A204.1 (cell line): ENCODE measurements around the gene SPATA6.
"Not testable (repeated sequence)": the region's sequence is repeated elsewhere in the genome, so short reads cannot be mapped to it uniquely, and the experiment has no call there.

Experiments
- FAIRE-seq: peaks from 2 replicates; lab custom pipeline; 2012; peaks lifted over from hg19 to GRCh38; lab: Jason Lieb, UNC

Gene SPATA6

GRCh38 chr1:48471691-48472576, at the start of gene SPATA6:
TSS of gene SPATA6 (minus strand) at chr1:48472204. CDS start at chr1:48472008, 196 bp downstream.
- peak; percentile 14 for FAIRE-seq

- FAIRE-seq = not testable (repeated sequence)
These were observed 47.9 kb upstream of the SPATA6 start for GRCh38 chr1:48519896-48520295.

GRCh38 chr1:48506870-48507269, 34.9 kb upstream of the SPATA6 start:
- no peak for FAIRE-seq

- no peak for FAIRE-seq
These were observed 28.8 kb upstream of the SPATA6 start for GRCh38 chr1:48500541-48501450.

- FAIRE-seq = no peak
These were observed 27.3 kb upstream of the SPATA6 start for GRCh38 chr1:48499211-48499735.

GRCh38 chr1:48498096-48498791, 26.2 kb upstream of the SPATA6 start:
- FAIRE-seq = peak; percentile 68

- no peak for FAIRE-seq
These were observed 23.9 kb upstream of the SPATA6 start for GRCh38 chr1:48495911-48496310.

- no peak for FAIRE-seq
These were observed 23.2 kb upstream of the SPATA6 start for GRCh38 chr1:48495166-48495565.

GRCh38 chr1:48493970-48494769, 22.2 kb upstream of the SPATA6 start:
- no peak for FAIRE-seq

GRCh38 chr1:48493041-48493440, 21.0 kb upstream of the SPATA6 start:
- FAIRE-seq = no peak

- FAIRE-seq = no peak
These were observed 20.4 kb upstream of the SPATA6 start for GRCh38 chr1:48492392-48492791.

- no peak for FAIRE-seq
These were observed 16.7 kb upstream of the SPATA6 start for GRCh38 chr1:48488721-48489120.

- FAIRE-seq = no peak
These were observed 8.5 kb upstream of the SPATA6 start for GRCh38 chr1:48480504-48480903.

- not testable (repeated sequence) for FAIRE-seq
These were observed 8.0 kb upstream of the SPATA6 start for GRCh38 chr1:48480023-48480422.

- no peak for FAIRE-seq
These were observed 634 bp upstream of the SPATA6 start for GRCh38 chr1:48472638-48473037.

GRCh38 chr1:48470950-48471690, 884 bp downstream of the SPATA6 start:
- FAIRE-seq = no peak

- FAIRE-seq = no peak
These were observed 1.5 kb downstream of the SPATA6 start for GRCh38 chr1:48470481-48470855.

- no peak for FAIRE-seq
These were observed 2.2 kb downstream of the SPATA6 start for GRCh38 chr1:48469616-48470480.

- no peak for FAIRE-seq
These were observed 5.4 kb downstream of the SPATA6 start for GRCh38 chr1:48466594-48466993.
